HFFc6 (cell line): ENCODE data around the gene TAB3. TPM values are rescaled to one million over a fixed set of nuclear protein-coding genes. Genes with fewer than 3 reads are reported as not detected.

Source experiments
- DNase-seq: peaks from one replicate; pipeline ENCODE4 v3.0.0-alpha.2; 2018
- H3K27ac Mint-ChIP-seq: 2 replicates; pipeline ENCODE4 v1.8.0; 2020; ENCODE audit warnings: mild to moderate bottlenecking, mixed read lengths
- H3K27me3 Mint-ChIP-seq: 2 replicates; pipeline ENCODE4 v1.8.0; 2021; ENCODE audit warnings: mild to moderate bottlenecking, moderate library complexity, mixed read lengths; ENCODE audit not compliant: insufficient read depth
- H3K36me3 Mint-ChIP-seq: 2 replicates; pipeline ENCODE4 v1.8.0; 2021; ENCODE audit warnings: low read depth, mixed read lengths
- H3K4me1 Mint-ChIP-seq: 2 replicates; pipeline ENCODE4 v1.8.0; 2020; ENCODE audit warnings: low read depth, mixed read lengths
- H3K4me3 Mint-ChIP-seq: 2 replicates; pipeline ENCODE4 v1.8.0; 2020; ENCODE audit warnings: mild to moderate bottlenecking, moderate library complexity, mixed read lengths
- H3K9me3 Mint-ChIP-seq: 2 replicates; pipeline ENCODE4 v1.8.0; 2020; ENCODE audit warnings: mild to moderate bottlenecking, mixed read lengths
- total RNA-seq, 6 experiments: library from RNA; stranded (reverse); fragmentation: NEBNext Ultra II Directional; extraction: Animal tissue kit (Norgen Biotek cat#: 25700); gene quantifications; 2 replicates in 1 of 6; 3 replicates in 5 of 6; pipeline ENCODE4 v1.2.3, GENCODE V29; 2021
- TF ChIP-seq, protein P1 (sequence below): fragments of 200-600 bp; sonication (generic); IDR thresholded peaks from 2 replicates; pipeline ENCODE4 v1.5.0; 2021; ENCODE audit warnings: antibody characterized with exemption, mild to moderate bottlenecking

Gene TAB3
- total RNA-seq, 6 experiments from 2014 or later, result 9.6 to 11.9 (median 10.6) TPM

DNA sequence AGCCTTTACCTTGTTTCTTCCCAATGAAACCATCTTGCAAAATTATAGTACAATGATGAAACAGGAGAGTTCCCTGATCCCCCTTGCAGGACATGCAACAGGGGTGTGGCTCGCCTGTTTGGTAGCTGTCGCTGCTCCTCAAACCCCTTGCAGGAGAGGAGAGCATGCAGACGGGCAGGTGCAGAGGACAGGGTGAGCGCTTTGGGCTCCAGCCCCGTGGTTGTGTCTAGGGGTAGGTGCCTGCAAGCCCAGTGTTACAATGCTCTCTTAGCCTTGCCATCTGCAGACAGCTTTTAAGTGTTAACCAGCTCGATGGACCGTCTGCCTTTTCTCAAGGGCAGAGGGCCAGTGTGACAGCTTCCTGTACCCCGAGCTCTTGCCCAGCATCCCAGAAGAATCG, 102.0 kb downstream of the TAB3 start:
- H3K27me3 Mint-ChIP-seq, result peaks cover 4% of the 10 kb centered on the region; the same call in 1 of the 2 replicates
- DNase-seq, result no peak
- TF ChIP-seq, protein P1, sequence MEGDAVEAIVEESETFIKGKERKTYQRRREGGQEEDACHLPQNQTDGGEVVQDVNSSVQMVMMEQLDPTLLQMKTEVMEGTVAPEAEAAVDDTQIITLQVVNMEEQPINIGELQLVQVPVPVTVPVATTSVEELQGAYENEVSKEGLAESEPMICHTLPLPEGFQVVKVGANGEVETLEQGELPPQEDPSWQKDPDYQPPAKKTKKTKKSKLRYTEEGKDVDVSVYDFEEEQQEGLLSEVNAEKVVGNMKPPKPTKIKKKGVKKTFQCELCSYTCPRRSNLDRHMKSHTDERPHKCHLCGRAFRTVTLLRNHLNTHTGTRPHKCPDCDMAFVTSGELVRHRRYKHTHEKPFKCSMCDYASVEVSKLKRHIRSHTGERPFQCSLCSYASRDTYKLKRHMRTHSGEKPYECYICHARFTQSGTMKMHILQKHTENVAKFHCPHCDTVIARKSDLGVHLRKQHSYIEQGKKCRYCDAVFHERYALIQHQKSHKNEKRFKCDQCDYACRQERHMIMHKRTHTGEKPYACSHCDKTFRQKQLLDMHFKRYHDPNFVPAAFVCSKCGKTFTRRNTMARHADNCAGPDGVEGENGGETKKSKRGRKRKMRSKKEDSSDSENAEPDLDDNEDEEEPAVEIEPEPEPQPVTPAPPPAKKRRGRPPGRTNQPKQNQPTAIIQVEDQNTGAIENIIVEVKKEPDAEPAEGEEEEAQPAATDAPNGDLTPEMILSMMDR, result no peak
- no peaks in the 10 kb centered on the region for H3K36me3 Mint-ChIP-seq
- H3K4me1 Mint-ChIP-seq, result no peaks in the 10 kb centered on the region
- no peaks in the 10 kb centered on the region for H3K9me3 Mint-ChIP-seq
- no peak overlapping the region for H3K4me3 Mint-ChIP-seq
- no peak overlapping the region for H3K27ac Mint-ChIP-seq

DNA sequence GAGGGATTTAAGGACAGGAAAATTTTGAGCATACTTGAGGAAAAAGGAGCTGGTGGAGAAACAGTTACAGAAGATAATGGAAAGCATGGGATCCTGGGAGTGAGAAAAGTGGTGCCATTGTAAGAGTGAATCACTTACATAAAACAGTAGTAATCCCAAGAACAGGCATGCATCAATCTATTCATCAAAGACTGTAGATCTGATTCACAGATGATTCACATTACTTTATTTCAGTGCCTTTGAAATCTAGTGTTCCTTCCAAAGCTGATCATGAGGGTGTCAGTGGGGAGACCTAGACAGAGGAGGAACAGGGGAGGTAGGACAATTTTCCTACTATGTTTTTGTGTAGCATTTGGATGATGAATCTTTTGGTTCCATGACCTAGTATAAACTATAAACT, 102.7 kb downstream of the TAB3 start:
- Mint-ChIP-seq H3K9me3 (no peaks in the 10 kb centered on the region), H3K4me1 (no peaks in the 10 kb centered on the region), H3K27ac (no peak overlapping the region), H3K4me3 (no peak overlapping the region), H3K36me3 (no peaks in the 10 kb centered on the region), H3K27me3 (peaks cover 4% of the 10 kb centered on the region; the same call in 1 of the 2 replicates)
- no peak for DNase-seq
- TF ChIP-seq, protein P1, result no peak

DNA sequence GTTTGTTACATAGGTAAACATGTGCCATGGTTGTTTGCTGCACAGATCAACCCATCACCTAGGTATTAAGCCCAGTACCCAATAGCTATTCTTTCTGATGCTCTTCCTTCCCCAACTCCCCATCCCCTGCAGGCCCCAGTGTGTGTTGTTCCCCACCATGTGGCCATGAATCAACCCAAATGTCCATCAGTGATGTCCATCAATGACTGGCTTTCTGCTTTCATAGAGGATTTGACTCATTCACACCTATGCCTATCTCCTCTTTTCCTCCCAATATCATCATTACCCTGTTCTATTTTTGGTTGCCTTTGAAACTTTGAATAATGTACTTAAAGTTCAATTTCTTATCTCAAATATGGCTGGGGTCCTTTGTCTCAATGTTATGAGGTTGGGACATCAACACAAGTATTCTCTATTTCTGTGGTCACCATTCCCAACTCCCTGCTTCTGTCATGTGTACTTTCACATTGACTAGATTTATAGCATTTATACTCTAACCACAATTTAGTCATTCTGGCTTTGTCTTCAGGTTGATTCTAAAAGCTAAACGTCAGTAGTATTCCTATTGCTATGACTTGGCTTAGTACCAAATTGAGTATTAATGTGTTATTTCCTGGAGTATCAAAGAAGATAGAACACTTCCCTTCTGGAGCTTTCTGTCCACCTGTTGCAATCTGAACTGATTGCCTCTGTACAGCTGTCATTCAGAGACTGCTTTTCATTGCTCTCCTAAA, 107.2 kb downstream of the TAB3 start:
- no peak for DNase-seq
- Mint-ChIP-seq H3K27ac (no peak overlapping the region), H3K4me3 (no peak overlapping the region), H3K4me1 (no peaks in the 10 kb centered on the region), H3K27me3 (peaks cover 2% of the 10 kb centered on the region), H3K36me3 (no peaks in the 10 kb centered on the region), H3K9me3 (no peaks in the 10 kb centered on the region)
- TF ChIP-seq, protein P1, result no peak

DNA sequence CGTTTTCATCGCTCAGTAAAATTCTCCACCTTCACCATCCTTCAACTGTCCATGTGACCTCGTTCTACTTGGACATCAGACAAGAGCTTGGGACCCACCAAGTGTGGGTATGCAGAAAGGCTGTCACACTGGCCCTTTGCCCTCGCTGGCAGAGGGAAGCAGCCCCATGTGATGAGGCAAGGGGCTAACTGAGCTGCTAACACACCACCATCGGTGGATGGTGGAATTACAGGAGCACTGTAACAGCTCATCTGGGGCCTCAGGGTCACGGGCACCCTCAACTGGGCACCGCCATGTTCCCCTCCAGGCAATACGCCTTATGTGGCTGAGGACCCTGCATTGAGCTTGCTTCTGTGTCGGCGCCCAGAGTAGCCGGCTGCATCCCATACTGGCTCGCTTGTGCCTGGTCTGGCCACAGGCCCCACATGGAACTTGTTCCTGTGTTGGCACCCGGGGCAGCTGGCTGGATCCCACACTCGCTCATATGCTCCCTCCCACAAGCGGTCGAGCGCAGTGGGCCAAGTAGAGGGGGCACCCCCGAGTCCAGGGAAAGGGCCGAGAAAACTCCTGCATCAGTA, 109.5 kb downstream of the TAB3 start:
- Mint-ChIP-seq H3K36me3 (no peaks in the 10 kb centered on the region), H3K9me3 (no peaks in the 10 kb centered on the region), H3K4me3 (no peak overlapping the region), H3K4me1 (no peaks in the 10 kb centered on the region), H3K27ac (no peak overlapping the region), H3K27me3 (no peaks in the 10 kb centered on the region; the same call in none of the 2 replicates)
- DNase-seq, result no peak
- TF ChIP-seq, protein P1, result no peak

DNA sequence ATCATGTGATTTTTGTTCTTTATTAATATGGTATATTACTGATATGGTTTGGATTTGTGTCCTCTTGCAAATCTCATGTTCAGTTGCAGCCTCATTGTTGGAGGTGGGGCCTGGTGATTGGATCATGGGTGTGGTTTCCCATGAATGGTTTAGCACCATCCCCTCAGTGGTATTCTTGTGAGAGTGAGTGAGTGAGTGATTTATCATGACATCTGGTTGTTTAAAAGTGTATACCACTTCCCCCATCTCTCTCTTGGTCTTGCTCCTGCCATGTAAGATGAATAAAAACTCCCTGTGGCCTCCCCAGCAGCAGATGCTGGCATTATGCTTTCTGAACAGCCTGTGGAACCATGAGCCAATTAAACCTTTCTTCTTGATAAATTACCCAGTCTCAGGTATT, 111.5 kb downstream of the TAB3 start:
- H3K27me3 Mint-ChIP-seq, result no peaks in the 10 kb centered on the region; the same call in 1 of the 2 replicates
- no peaks in the 10 kb centered on the region for H3K9me3 Mint-ChIP-seq
- TF ChIP-seq, protein P1, result no peak
- no peak overlapping the region for H3K4me3 Mint-ChIP-seq
- H3K36me3 Mint-ChIP-seq, result no peaks in the 10 kb centered on the region
- H3K27ac Mint-ChIP-seq, result no peak overlapping the region
- no peaks in the 10 kb centered on the region for H3K4me1 Mint-ChIP-seq
- DNase-seq, result no peak

Other genes with a start within 250 kb of the TAB3 start
- gene GK, start 235.8 kb downstream of the TAB3 start, total RNA-seq, result 1 to 10 TPM; 5.2 to 8.7 (median 7.9) TPM
- gene FTHL17, start 182.8 kb upstream of the TAB3 start, total RNA-seq, result not detected